IMR-90 (cell line): Measurements from ENCODE around the gene CIROP. TPM values are rescaled to one million over a fixed set of nuclear protein-coding genes. Genes with fewer than 3 reads are reported as not detected.

Experiments
- ATAC-seq: fragments of 200-7000 bp; cut with Tn5 transposase; 2 replicates; pipeline ENCODE4 v1.9.1; 2020; ENCODE audit warnings: low read depth, mild to moderate bottlenecking, moderate library complexity
- BruUV-seq: library from RNA; stranded (reverse); fragments of 400-500 nt; replicated peaks from 2 replicates; lab custom pipeline; 2021; lab: Mats Ljungman, UMichigan
- CTCF ChIA-PET: fragments of 300-600 bp; formaldehyde crosslinking; extraction: SDS; loops from one replicate; lab custom pipeline; 2021; ENCODE audit warnings: antibody characterized with exemption; lab: Yijun Ruan, JAX
- POLR2A ChIA-PET: fragments of 300-600 bp; sonication (Branson Sonifier 250); formaldehyde crosslinking; loops from one replicate; lab custom pipeline; 2022; ENCODE audit warnings: antibody characterized with exemption; ENCODE audit not compliant: unreplicated experiment; lab: Charles Lee
- DNase-seq: peaks from one replicate; pipeline ENCODE4 v3.0.0; 2013
- H2AFZ ChIP-seq: replicated peaks from 2 replicates; pipeline ENCODE3; 2013; ENCODE audit warnings: low read length, mild to moderate bottlenecking; ENCODE audit not compliant: poor library complexity
- H2AK5ac ChIP-seq: 2 replicates; pipeline ENCODE4 v1.6.1; 2013; ENCODE audit warnings: low read depth, low read length, inconsistent platforms
- H2AK9ac ChIP-seq: replicated peaks from 2 replicates; pipeline ENCODE3; 2013; ENCODE audit warnings: mild to moderate bottlenecking, low read depth, low read length, moderate library complexity; ENCODE audit not compliant: poor library complexity
- H2BK120ac ChIP-seq: 2 replicates; pipeline ENCODE4 v1.6.1; 2013; ENCODE audit warnings: low read depth, low read length, inconsistent platforms
- H2BK15ac ChIP-seq: 3 replicates; pipeline ENCODE4 v1.6.1; 2013; ENCODE audit warnings: low read depth, low read length, inconsistent platforms
- H2BK20ac ChIP-seq: 2 replicates; pipeline ENCODE4 v1.6.1; 2013; ENCODE audit warnings: low read depth, mild to moderate bottlenecking, inconsistent platforms, low read length, moderate library complexity
- H2BK5ac ChIP-seq: 2 replicates; pipeline ENCODE4 v1.6.1; 2013; ENCODE audit warnings: mild to moderate bottlenecking, low read depth, low read length, inconsistent platforms; ENCODE audit not compliant: poor library complexity, severe bottlenecking
- H3K14ac ChIP-seq: replicated peaks from 2 replicates; pipeline ENCODE4 v1.6.1; 2013; ENCODE audit warnings: low read depth, low read length, inconsistent platforms
- H3K18ac ChIP-seq: 2 replicates; pipeline ENCODE4 v1.6.1; 2013; ENCODE audit warnings: low read depth, low read length, control low read depth
- H3K23ac ChIP-seq: 2 replicates; pipeline ENCODE4 v1.6.1; 2013; ENCODE audit warnings: low read depth, low read length, inconsistent platforms
- H3K27ac ChIP-seq: 2 replicates; pipeline ENCODE4 v1.5.1; 2013; ENCODE audit warnings: mild to moderate bottlenecking, control low read depth, low read length; ENCODE audit not compliant: insufficient read depth
- H3K27me3 ChIP-seq: 2 replicates; pipeline ENCODE4 v1.6.1; 2013; ENCODE audit warnings: low read length; ENCODE audit not compliant: control insufficient read depth, insufficient read depth
- H3K36me3 ChIP-seq: 2 replicates; pipeline ENCODE4 v1.6.1; 2013; ENCODE audit warnings: low read length, mixed read lengths; ENCODE audit not compliant: control insufficient read depth, insufficient read depth
- H3K4ac ChIP-seq: 2 replicates; pipeline ENCODE4 v1.6.1; 2013; ENCODE audit warnings: low read depth, low read length, inconsistent platforms
- H3K4me1 ChIP-seq: 2 replicates; pipeline ENCODE4 v1.6.1; 2013; ENCODE audit warnings: low read length, mixed read lengths; ENCODE audit not compliant: control insufficient read depth, insufficient read depth
- H3K4me2 ChIP-seq: 2 replicates; pipeline ENCODE4 v1.6.1; 2013; ENCODE audit warnings: low read depth, mild to moderate bottlenecking, control low read depth, low read length, moderate library complexity
- H3K4me3 ChIP-seq: 2 replicates; pipeline ENCODE4 v1.5.1; 2013; ENCODE audit warnings: low read depth, mild to moderate bottlenecking, control low read depth, low read length, moderate library complexity; ENCODE audit not compliant: insufficient read depth
- H3K56ac ChIP-seq: 2 replicates; pipeline ENCODE4 v1.6.1; 2013; ENCODE audit warnings: low read length, inconsistent platforms; ENCODE audit not compliant: insufficient read depth; ENCODE audit errors: extremely low read depth
- H3K79me1 ChIP-seq, 2 experiments: 2 replicates each; pipeline ENCODE4 v1.6.1; 2013; ENCODE audit warnings: low read length in 2 of 2, inconsistent platforms in 1 of 2, low read depth in 1 of 2
- H3K9ac ChIP-seq: 2 replicates; pipeline ENCODE4 v1.6.1; 2013; ENCODE audit warnings: low read depth, low read length, control low read depth
- H3K9me1 ChIP-seq: 2 replicates; pipeline ENCODE4 v1.6.1; 2013; ENCODE audit warnings: low read length, inconsistent platforms; ENCODE audit not compliant: insufficient read depth
- H3K9me3 ChIP-seq: 2 replicates; pipeline ENCODE4 v1.6.1; 2013; ENCODE audit warnings: low read length; ENCODE audit not compliant: control insufficient read depth, insufficient read depth
- H4K20me1 ChIP-seq: 2 replicates; pipeline ENCODE4 v1.6.1; 2013; ENCODE audit warnings: low read length, inconsistent platforms; ENCODE audit not compliant: insufficient read depth
- H4K5ac ChIP-seq: 2 replicates; pipeline ENCODE4 v1.6.1; 2013; ENCODE audit warnings: mild to moderate bottlenecking, low read depth, low read length, control low read depth
- H4K8ac ChIP-seq, 2 experiments: 2 replicates each; pipeline ENCODE4 v1.6.1; 2013; ENCODE audit warnings: low read depth in 2 of 2, low read length in 2 of 2, control low read depth in 1 of 2, inconsistent platforms in 1 of 2
- H4K91ac ChIP-seq: 2 replicates; pipeline ENCODE4 v1.6.1; 2013; ENCODE audit warnings: low read depth, low read length, inconsistent platforms; ENCODE audit not compliant: insufficient read depth
- BHLHE40 ChIP-seq: fragments of 150-350 bp; IDR thresholded peaks from 2 replicates; pipeline ENCODE4 v1.6.1; 2016; ENCODE audit warnings: mild to moderate bottlenecking, low read depth, low read length
- CEBPB ChIP-seq: IDR thresholded peaks from 2 replicates; pipeline ENCODE4 v1.6.1; 2012; ENCODE audit warnings: low read depth, low read length, improper control_type of control experiment
- CHD1 ChIP-seq: IDR thresholded peaks from 2 replicates; pipeline ENCODE4 v1.6.1; 2012; ENCODE audit warnings: low read depth, low read length, improper control_type of control experiment
- CTCF ChIP-seq: conservative IDR thresholded peaks from 2 replicates; pipeline ENCODE4 v1.5.1; 2012; ENCODE audit warnings: mild to moderate bottlenecking, low read depth, low read length, improper control_type of control experiment
- MAFK ChIP-seq: IDR thresholded peaks from 2 replicates; pipeline ENCODE4 v1.6.1; 2012; ENCODE audit warnings: low read depth, low read length, improper control_type of control experiment
- MXI1 ChIP-seq: IDR thresholded peaks from 2 replicates; pipeline ENCODE4 v1.6.1; 2012; ENCODE audit warnings: low read depth, mild to moderate bottlenecking, low read length, moderate library complexity, borderline replicate concordance
- NFE2L2 ChIP-seq: fragments of 150-350 bp; IDR thresholded peaks from 2 replicates; pipeline ENCODE4 v1.6.1; 2016; ENCODE audit warnings: low read depth, mild to moderate bottlenecking, low read length
- POLR2A ChIP-seq: IDR thresholded peaks from 2 replicates; pipeline ENCODE4 v1.6.1; 2012; ENCODE audit warnings: mild to moderate bottlenecking, low read depth, low read length
- RAD21 ChIP-seq: IDR thresholded peaks from 2 replicates; pipeline ENCODE4 v1.6.1; 2012; ENCODE audit warnings: low read length, improper control_type of control experiment
- RCOR1 ChIP-seq: IDR thresholded peaks from 2 replicates; pipeline ENCODE4 v1.6.1; 2012; ENCODE audit warnings: mild to moderate bottlenecking, low read length, improper control_type of control experiment; ENCODE audit not compliant: insufficient replicate concordance
- USF2 ChIP-seq: fragments of 150-350 bp; IDR thresholded peaks from 2 replicates; pipeline ENCODE4 v1.6.1; 2017; ENCODE audit warnings: mild to moderate bottlenecking, antibody characterized with exemption, low read length, low read depth
- WGBS, 2 experiments: methylation state at CpG; one replicate each; pipeline versions ENCODE4 v1.1.5 to v1.1.7; 2013; ENCODE audit warnings: missing lambda C conversion rate in 2 of 2; ENCODE audit not compliant: insufficient read length in 1 of 2; ENCODE audit errors: extremely low coverage in 2 of 2; 5-methylcytosine and 5-hydroxymethylcytosine counted together
- dilution Hi-C: fragments of 300-500 bp; cut with HindIII; formaldehyde crosslinking; loops from one replicate; pipeline ENCODE4 v1.14.3; 2018; ENCODE audit warnings: low sequenced_read_pairs; ENCODE audit not compliant: unreplicated experiment
- in situ Hi-C: fragments of 300-500 bp; cut with MboI; formaldehyde crosslinking; loops from 3 replicates; pipeline ENCODE4 v1.14.3; 2019; ENCODE audit warnings: low sequenced_read_pairs, inconsistent platforms, mixed read lengths
- intact Hi-C: fragments of 100-400 bp; cut with micrococcal nuclease; formaldehyde crosslinking; loops from 2 replicates; pipeline ENCODE4 v1.10.0; 2022
- polyA plus RNA-seq, 3 experiments: library from polyadenylated mRNA; depleted of rRNA; stranded (reverse); fragments of >200 nt; gene quantifications; 2 replicates each; pipeline ENCODE4 v1.2.3, GENCODE V29; 2012; ENCODE audit warnings: low replicate concordance in 1 of 3
- total RNA-seq: library from RNA; depleted of rRNA; stranded (reverse); fragments of >200 nt; gene quantifications from 2 replicates; pipeline ENCODE4 v1.2.3, GENCODE V29; 2012
- TF ChIP-seq, protein P1 (sequence below): fragments of 150-350 bp; IDR thresholded peaks from 2 replicates; pipeline ENCODE4 v1.6.1; 2016; ENCODE audit warnings: low read depth, mild to moderate bottlenecking, low read length, moderate library complexity, borderline replicate concordance

The CIROP gene
- total and polyA plus RNA-seq, 2 of the 4 experiments (the other 2 are of a cell fraction), result 0.31 to 0.36 TPM

DNA sequence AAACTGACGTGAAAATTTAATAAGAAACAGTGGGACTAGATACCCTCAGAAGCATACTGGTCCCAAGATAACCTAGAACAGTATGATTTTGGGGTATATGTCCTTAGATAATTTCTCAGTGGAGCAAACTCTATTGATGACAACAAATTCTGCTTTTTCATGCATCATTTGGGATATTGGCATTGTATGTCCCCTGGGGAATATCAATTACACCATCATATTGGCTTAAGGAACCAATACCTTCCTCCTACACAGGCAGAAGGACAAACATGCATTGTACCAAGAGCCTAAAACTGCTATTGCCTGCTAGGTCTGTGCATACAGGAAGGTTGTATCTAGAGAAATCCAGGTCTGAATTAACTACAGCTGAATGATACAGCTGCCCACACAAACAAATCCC lies 29.9 kb downstream of the CIROP start:
- TF ChIP-seq RAD21 (no peak), CEBPB (no peak), CTCF (no peak), MXI1 (no peak), USF2 (no peak), MAFK (no peak), CHD1 (no peak), NFE2L2 (no peak), BHLHE40 (no peak), RCOR1 (no peak), POLR2A (no peak)
- TF ChIP-seq, protein P1, sequence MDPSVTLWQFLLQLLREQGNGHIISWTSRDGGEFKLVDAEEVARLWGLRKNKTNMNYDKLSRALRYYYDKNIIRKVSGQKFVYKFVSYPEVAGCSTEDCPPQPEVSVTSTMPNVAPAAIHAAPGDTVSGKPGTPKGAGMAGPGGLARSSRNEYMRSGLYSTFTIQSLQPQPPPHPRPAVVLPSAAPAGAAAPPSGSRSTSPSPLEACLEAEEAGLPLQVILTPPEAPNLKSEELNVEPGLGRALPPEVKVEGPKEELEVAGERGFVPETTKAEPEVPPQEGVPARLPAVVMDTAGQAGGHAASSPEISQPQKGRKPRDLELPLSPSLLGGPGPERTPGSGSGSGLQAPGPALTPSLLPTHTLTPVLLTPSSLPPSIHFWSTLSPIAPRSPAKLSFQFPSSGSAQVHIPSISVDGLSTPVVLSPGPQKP, result no peak
- no CpG with 5 or more reads among the region's 1 CpG for WGBS, 2 experiments
- H3K18ac ChIP-seq, result no peak overlapping the region
- H4K91ac ChIP-seq, result no peak overlapping the region
- H3K9me3 ChIP-seq, result no peaks in the 10 kb centered on the region
- no peak overlapping the region for H4K5ac ChIP-seq
- DNase-seq, result no peak
- POLR2A ChIA-PET, result no interaction called here
- no peak overlapping the region for H2AK9ac ChIP-seq
- no peak overlapping the region for H3K23ac ChIP-seq
- no peak overlapping the region for H3K4me3 ChIP-seq
- no peak for ATAC-seq
- peaks cover 9% of the 10 kb centered on the region; the same call in 1 of the 2 replicates for H4K20me1 ChIP-seq
- BruUV-seq, result no TSS peak
- no peaks in the 10 kb centered on the region for H3K27me3 ChIP-seq
- no peak overlapping the region for H4K8ac ChIP-seq
- in situ Hi-C loops, result loop anchor here (25.0 kb wide), 1 partner anchor 1062 kb away; the partner anchor contains the start of genes EMC9, FITM1, PSME1 and PSME2
- H3K9me1 ChIP-seq, result peaks cover 8% of the 10 kb centered on the region
- H3K9ac ChIP-seq, result no peak overlapping the region
- H2BK15ac ChIP-seq, result no peak overlapping the region
- no peak overlapping the region for H3K4me2 ChIP-seq
- no peak overlapping the region for H3K14ac ChIP-seq
- dilution Hi-C loops, result no loop called here
- H3K4me1 ChIP-seq, result peaks cover 17% of the 10 kb centered on the region
- H3K4ac ChIP-seq, result no peak overlapping the region
- H2BK20ac ChIP-seq, result no peak overlapping the region
- CTCF ChIA-PET, result interaction anchor here (0.6 kb wide), 1 partner anchor 13 kb away, joined by 7 read pairs; no protein-coding TSS in a partner anchor
- no peak overlapping the region for H3K56ac ChIP-seq
- no peak overlapping the region for H2BK5ac ChIP-seq
- no peak overlapping the region for H3K27ac ChIP-seq
- no peak overlapping the region for H2AK5ac ChIP-seq
- H2BK120ac ChIP-seq, result no peak overlapping the region
- H3K36me3 ChIP-seq, result peaks cover 32% of the 10 kb centered on the region
- H2AFZ ChIP-seq, result no peak overlapping the region
- intact Hi-C loops, result loop anchor here (5.0 kb wide), 1 partner anchor 112 kb away; no protein-coding TSS in a partner anchor
- H3K79me1 ChIP-seq, result peaks cover 21 to 52% of the 10 kb centered on the region in 2 experiments
